Body of pancreas (tissue), 4 donors: ENCODE measurements around the gene KDM2B.

Experiments
- CTCF ChIP-seq, 7 experiments: fragments of 450-650 bp in 4 of 7; fragments of 200-600 bp in 3 of 7; sonication (generic) in 3 of 7; IDR thresholded peaks; one replicate each; pipeline ENCODE4 v1.5.1; 2016 to 2019; ENCODE audit warnings: antibody characterized with exemption in 7 of 7
- POLR2A ChIP-seq, 3 donors: fragments of 450-650 bp; IDR thresholded peaks; one replicate each; pipeline ENCODE4 v1.6.1; 2016; ENCODE audit warnings: antibody characterized with exemption in 3 of 3, mild to moderate bottlenecking in 2 of 3

GRCh38 chr12:121467638-121468498, 113.0 kb downstream of the KDM2B start:
- TF ChIP-seq CTCF (IDR thresholded peaks at IDR 0.05), result no peak
- no peak for TF ChIP-seq POLR2A (IDR thresholded peaks at IDR 0.05)
